GM19035 (cell line): ENCODE data around the gene SRCAP.

Source experiments
- ATAC-seq: cut with Tn5 transposase; IDR thresholded peaks from one replicate; pipeline ENCODE4 v1.9.1; 2021; ENCODE audit not compliant: unreplicated experiment

The SRCAP gene

DNA sequence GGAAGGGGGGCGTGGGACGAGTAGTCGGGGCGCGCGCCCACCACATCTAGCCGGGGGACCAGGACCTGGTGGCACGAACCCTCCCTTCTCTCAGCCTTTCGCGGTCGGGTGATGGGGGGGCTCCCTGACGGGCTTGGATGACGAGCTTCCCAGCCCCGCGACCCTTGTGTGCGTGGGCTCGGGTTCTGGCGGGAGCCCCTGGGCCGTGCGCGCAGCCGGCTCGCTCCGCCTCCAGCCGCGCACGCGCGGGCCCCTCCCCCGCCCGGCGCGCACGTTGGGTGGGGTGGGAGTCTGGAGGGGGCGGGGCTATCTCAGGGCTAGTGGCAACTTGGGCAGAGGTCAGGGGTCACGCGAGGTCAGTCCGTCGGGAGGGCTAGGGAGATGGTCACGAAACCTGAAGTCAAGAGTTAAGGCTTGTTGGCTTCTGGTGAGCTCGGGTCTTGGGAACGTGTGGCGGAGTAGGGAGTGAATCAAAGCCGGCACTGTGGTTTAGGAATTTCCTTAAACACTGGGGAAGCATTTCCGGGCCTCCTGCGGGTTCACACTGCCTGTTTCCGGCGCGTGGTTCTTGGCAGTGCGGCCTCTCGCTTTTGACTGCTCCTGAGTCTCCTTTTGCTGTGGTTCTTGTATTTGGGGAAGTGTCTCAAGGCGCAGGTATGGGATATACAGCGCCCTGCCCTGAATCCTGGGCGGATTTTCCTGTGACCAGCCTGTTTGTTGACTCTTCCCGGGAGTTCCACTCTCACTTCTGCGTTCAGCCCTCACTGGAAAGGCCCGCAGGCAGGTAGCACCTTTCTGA lies at the start of gene SRCAP:
SRCAP (plus strand) TSS at position 356 of the 799 bp plus-strand sequence. CDS start 1,654 bp downstream, outside the sequence.
- peak; percentile 33 for ATAC-seq

- no peak for ATAC-seq
Measured at GRCh38 chr16:30649725-30650368, 49.1 kb upstream of the SRCAP start.

DNA sequence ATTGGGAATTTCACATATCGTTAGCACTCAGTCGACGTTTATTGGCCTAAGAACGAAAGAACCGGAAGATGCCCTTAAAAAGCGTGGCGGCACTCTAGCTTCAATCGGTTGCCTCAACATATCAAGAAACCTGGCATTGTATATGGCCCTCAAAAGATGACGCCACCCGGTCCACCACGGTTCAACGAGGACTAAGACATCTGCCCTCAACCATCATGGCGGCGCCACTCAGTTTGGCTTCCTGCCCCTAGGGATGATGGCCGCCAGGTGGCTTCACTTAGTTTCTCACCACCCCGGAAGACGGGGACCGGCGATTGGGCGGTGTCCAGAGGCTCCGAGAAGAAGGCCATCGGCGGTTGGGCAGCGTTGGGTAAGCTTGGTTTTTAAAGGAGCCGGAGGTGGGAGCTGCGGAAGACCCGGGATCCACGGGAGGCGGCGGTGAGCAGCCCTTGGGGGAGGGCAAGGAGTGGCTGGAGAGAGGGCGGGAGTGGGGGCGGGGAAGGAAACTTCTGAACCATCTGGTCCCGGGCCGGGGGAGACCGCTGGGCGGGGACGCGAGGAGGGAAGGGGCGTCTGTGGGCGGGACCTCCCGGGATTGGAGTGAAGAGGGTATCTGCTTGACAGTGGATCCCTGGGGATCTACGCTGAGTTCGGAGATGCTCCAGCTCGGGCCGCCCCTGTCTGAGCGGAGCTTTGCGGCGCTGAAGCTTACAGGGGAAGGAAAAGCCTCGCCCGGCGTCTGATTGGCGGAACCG lies 48.4 kb upstream of the SRCAP start, which contains the start of gene PRR14:
PRR14 (plus strand) TSS at position 592 of the 755 bp plus-strand sequence. CDS start 686 bp downstream, outside the sequence.
- peak; percentile 76 for ATAC-seq

- ATAC-seq: peak; percentile 55
Measured at GRCh38 chr16:30651124-30652004, 47.6 kb upstream of the SRCAP start.

- no peak for ATAC-seq
Measured at GRCh38 chr16:30652005-30652296, 47.0 kb upstream of the SRCAP start.

GRCh38 chr16:30652718-30653117 lies 46.3 kb upstream of the SRCAP start:
- no peak for ATAC-seq

- no peak for ATAC-seq
Measured at GRCh38 chr16:30654856-30655255, 44.1 kb upstream of the SRCAP start.

GRCh38 chr16:30655815-30656347 lies 43.1 kb upstream of the SRCAP start:
- ATAC-seq: no peak

DNA sequence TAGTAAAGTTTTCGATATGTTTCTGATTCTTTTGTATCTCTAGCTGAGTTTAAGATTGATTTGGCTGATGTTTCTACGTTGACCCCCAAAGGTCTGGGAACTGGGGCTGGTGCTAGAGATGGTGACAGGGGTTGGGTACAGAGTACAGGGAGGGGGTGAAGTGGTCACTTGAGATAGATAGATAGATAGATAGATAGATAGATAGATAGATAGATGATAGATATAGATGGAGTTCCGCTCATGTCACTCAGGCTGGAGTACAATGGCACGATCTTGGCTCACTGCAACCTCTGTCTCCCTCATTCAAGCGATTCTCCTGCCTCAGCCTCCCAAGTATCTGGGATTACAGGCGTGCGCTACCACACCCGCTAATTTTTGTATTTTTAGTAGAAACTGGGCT lies 42.6 kb upstream of the SRCAP start:
- ATAC-seq: no peak

- no peak for ATAC-seq
Measured at GRCh38 chr16:30656974-30657865, 41.8 kb upstream of the SRCAP start.

- peak; percentile 67 for ATAC-seq
Measured at GRCh38 chr16:30657866-30658730, 40.9 kb upstream of the SRCAP start, which contains the start of gene FBRS. Gene FBRS (plus strand): TSS chr16:30658431. CDS start chr16:30659519, 1,088 bp downstream.

GRCh38 chr16:30658731-30659506 lies 40.1 kb upstream of the SRCAP start:
- ATAC-seq: peak; percentile 27

GRCh38 chr16:30659507-30660423 lies 39.2 kb upstream of the SRCAP start:
- ATAC-seq: no peak

- no peak for ATAC-seq
Measured at GRCh38 chr16:30660424-30661261, 38.3 kb upstream of the SRCAP start.

- ATAC-seq: no peak
Measured at GRCh38 chr16:30662449-30662848, 36.5 kb upstream of the SRCAP start.

- no peak for ATAC-seq
Measured at GRCh38 chr16:30663038-30663437, 35.9 kb upstream of the SRCAP start.
